Hippocampal formation (tissue), 2 donors: ENCODE results near the gene TRIM15.
"Not testable (repeated sequence)": the region's sequence is repeated elsewhere in the genome, so short reads cannot be mapped to it uniquely, and the experiment has no call there.

Experiments
- DNase-seq, 2 donors: peaks; one replicate each; lab custom pipeline; 2025; lab: John Stamatoyannopoulos, UW

TRIM15 gene

DNA sequence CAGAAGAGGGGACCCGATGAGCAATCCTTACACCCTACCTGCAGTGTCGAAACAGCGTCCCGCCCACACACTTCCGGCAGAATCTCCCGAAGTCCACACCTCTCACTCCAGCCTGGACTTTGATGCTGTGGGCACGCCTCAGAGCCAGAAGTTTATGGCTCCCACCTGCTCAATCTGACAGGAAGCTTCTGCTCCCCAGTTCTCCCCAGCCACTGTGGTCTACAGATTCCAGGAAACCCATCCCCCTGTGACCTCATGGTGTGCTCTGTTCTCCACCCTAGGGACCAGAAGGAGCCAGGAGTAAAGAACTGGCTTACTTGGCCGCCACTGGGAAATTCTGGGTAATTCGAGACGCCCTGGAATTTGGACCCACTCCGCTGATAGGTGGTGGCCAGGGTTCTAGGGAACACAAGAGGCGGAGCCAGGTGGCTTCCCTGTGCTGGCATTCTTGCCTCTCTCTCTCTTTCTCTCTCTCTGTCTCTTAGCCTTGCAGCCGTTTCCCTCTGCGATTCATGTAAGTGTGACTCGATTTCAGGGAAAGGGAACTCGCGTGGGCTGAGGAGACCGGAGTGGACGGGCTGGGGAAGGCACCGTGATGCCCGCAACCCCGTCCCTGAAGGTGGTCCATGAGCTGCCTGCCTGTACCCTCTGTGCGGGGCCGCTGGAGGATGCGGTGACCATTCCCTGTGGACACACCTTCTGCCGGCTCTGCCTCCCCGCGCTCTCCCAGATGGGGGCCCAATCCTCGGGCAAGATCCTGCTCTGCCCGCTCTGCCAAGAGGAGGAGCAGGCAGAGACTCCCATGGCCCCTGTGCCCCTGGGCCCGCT lies at the start of gene TRIM15:
TSS of gene TRIM15 (plus strand) at position 457 of the 828 bp plus-strand sequence. CDS start at position 596, 139 bp downstream.
- DNase-seq, result no peak

DNA sequence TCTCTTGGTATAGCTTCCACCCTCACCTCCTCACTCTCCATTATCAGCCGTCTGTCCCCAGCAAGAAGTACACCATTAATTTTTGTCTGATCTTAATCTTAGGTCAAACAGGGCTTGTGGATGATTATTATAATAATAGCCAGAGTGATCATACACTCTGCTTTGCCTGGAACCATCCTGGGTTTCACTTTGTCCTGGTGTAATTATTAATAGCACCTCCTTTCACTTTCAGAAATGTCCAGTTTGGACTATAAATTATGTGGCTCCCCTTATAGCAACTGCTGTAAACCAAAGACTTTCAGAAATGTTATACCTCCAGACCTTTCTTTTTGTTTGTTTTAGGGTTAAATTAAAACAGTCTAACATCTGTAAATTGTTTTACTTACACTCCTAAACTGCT lies 49.5 kb upstream of the TRIM15 start:
- DNase-seq, result no peak

DNA sequence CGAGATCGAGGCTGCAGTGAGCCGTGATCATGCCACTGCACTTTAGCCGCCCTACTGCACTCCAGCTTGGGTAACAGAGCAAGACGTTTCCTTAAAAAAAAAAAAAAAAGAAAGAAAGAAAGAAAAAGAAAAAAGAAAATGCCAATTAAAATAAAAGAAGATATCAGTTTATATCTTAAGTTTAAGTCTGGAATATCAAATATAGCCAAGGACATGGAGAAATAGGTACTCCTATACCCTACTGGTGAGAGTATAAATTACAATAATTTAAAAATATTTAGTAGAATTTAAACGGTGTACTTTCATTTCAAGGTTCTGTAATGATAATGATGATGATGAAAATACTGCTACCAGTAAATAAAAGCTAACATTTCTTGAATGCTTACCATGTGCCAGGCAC lies 46.6 kb upstream of the TRIM15 start:
- no peak for DNase-seq

DNA sequence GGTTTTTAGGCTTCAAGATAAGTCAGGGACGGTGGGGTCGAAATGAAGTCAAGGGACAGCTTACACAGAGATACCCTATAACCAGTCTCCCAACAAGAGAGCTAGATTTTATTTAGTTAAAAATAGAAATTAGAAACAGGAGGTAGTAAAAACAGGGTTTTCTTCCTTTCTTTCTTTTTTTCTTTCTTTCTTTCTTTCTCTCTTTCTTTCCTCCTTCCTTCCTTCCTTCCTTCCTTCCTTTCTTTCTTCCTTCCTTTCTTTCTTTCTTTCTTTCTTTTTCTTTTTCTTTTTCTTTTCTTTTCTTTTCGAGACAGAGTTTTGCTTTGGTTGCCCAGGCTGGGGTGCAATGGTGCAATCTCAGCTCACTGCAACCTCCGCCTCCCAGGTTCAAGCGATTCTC lies 44.7 kb upstream of the TRIM15 start:
- DNase-seq, result not testable (repeated sequence)

DNA sequence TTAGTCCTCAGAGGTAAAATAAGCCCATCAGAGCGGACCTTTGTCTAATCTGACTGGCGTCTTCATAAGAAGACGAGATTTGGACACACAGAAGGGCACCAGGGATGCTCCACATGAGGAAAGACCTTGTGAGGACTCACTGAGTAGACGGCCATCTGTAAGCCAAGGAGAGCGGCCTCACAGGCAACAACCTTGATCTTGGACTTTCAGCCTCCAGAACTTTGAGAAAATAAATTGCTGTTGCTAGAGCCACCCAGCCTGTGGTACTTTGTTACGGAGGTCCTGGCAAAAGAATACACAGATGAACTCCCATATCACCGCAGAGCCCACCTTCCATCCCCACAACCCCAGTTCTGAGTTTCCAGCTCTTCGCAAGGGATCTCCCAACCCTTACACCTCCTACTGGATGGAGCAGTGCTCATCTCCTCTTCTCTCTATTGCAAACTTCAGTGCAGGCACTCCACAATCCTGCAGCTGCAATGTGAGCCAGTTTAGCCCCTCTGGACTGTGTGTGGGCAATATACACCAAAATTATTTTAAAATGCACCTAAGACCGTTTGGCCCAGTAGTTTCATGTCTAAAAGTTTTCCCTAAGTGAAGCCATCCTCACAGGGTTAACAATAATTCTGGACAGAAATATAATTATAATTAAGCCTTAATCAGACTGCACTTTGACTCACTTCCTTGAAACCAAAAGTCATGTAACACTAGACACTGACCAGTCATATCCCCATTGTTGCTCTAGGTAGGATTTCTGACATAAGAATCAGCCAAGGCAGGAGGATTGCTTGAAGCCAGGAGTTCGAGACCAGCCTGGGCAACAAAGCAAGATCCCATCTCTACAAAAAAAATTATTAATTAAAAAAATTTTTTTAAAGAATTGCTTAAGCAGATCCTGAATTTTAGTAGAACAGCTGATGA lies 41.6 kb upstream of the TRIM15 start:
- no peak for DNase-seq

DNA sequence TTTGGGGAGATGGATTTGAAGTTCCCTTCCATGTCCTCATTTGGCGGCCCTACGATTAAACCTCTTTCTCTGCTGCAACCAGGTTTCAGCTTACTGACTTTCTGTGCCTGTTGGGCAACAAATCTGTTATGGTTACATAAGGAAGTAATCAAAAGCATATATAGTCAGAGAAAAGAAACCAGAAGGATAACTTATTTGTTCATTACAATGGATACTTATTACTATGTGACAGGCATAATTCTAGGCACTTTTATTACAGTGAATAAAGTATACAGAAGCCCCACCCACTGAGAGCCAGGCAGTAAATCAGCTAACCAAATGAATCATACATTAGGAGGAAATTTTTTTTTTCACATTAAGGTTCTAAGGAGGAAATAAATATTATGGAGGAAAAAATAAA lies 40.8 kb upstream of the TRIM15 start:
- DNase-seq, result no peak

DNA sequence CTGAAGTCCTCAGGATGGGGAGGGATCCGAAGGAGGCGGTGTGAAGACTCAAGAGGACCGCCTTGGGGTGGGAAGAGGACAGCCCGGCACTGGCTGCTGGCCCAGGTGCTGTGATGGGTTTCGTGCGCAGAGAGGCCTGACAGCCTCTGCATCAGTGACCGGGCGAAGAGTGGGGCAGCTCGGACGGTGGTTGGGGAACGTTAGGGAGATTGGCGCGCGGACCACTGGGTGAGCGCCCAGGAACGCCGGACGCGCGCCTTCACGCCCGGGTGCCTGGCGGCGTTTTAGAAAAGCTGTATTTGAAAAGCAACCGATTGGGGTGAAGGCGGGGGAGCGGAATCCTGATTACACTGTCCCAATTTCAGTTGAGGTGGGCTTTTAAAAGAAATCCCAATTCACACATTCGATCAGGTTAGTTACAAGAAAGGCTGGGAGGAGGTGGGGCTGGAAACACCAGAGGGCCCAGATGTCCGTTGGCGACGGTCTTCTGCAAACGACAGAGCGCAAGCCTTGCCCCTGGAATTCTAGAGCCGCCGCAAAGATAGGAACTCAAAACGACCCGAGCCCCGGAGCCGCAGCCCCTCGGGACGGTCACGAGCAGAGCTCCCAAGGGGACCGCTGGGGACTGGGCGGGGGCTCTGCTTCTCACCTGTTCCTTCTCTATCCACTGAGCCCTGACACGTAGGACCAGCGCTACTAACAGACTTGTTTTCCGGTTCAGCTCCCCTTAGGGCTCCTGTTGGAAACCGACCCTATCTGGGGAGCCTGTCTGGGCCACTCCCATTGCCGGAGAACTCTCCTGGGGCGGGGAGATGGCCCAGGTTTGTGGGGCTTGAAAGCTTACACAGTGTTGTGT lies 35.9 kb upstream of the TRIM15 start:
- no peak for DNase-seq

DNA sequence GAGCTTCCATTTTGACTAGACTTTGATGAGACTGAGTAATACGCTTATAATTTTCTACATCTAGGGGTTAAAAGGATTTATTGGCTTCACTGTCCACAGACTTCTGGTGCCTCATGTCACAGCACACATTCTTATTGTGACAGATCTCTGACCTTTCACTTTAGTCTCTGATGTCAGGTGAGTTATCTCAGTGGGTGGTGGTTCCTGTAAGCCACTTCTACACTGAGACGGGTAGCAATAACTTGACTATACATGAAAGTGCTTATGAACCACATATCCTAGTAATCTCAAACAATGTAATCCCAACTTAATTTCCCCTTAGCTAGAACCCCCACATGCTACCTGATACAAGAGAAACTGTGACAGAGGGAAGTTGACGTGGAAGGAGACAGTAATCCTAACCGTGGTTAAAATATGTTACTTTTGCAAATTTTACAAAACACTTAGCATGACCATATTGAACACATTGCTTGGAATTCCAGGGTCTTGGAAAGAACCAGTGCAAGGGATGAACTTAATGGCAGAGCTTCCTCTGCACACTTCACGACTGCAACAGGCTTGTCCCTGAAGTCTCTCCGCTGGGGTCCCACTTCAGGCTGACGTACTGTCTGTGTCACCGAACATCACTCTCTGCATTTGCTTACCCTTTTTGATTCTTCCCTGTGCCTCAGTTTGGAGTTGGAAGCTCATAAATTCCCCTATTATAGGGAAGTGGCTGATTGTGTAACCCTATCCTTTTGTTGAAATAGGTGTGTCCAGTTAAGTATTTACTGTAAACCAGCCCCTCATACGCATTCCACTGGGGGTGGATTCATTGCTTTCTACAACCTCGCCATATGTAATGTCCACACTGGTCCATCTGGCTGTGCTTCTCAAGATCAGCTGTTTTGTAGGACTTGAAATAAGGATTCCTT lies 33.8 kb upstream of the TRIM15 start:
- DNase-seq, result no peak

DNA sequence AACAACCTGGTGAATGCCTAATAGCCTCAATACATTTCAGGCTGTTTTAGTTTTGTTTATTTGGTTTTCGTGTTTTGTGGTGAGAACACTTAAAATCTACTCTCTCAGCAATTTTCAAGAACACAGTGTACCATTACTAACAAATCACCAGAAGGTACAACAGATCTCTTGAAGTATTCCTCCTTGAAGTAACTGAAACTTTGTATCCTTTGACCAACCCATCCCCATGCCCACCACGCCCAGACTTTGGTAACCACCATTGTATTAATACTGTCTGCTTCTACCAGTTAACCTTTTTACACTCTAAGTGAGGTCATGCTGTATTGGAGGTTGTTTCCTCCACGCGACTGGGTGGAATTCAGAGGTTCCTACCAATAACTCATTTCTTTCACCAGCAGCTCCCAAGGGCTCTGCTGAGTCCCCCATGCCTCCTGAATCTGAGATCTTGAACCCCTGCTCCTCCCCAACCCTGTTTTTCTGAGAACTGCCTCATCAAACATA lies 33.1 kb upstream of the TRIM15 start:
- DNase-seq, result no peak

DNA sequence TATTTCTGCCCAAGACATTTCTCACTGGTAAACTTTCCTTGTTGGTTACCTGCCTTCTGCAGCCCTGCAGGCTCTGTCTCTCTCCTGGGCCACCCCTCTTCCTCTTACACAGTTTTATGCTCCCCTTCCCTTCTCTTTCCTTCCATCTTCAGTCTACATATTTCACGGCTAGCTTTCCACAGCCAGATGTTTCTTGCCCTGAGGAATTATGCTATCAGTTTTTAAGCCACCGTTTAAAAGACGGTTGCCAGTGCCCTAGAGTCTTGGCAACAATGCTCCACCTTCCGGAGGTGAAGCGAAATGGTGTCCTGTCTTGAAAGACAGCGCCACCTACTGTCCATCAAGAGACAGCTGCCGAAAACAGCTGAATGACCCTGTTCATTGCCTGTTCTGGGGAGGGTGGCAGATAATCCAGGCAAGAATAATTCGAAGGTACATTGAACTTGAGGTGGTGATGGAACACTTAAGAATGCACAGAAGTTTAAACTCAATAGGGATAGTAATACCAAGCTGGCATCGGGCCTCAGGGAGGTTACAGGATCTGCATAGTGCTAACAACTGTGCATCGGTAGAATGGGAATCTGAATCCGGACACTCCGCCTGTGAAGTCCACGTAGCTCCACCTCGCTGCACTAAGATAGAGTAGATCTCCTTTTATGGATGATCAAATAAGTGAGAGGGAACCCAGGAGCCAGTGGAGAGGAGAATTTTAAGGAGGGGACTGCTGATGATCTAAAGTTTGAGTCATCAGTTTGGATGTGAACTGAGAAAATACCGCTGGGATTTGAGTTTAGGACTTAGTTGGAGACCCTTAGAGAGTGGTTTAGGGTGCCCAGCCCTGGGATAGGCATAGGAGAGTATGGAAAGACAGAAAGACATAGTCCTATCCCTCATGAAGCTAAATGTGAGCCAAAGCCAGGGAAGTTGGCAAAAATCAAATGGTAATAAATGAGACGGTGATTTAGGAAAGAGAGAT lies 32.2 kb upstream of the TRIM15 start:
- DNase-seq, result peak; percentile 38 to 87

DNA sequence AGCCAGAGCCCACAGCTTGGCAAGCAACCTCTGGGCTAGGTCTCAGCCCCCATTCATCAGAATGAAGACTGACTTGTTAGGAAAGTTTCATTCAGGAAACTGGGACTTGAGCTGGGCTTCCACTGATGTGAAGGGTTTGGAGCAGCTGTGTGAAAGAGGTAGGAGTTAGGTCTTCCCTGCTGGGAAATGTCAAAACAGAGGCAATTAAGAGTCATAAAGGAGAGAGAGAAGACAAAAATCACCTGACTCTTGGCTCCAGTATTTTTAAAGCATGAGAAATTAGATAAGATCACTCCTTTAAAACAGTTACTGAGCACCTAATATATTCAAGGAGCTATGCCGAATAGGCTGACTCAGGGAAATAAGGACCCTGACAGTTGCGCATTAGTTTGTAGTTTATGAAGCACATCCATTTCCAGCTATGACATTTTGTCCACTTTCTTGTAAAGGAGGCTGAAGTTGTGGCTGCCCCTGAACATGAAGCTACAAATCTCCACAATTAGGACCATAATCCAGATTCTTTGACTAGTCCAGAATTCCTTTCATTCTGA lies 31.3 kb upstream of the TRIM15 start:
- no peak for DNase-seq

DNA sequence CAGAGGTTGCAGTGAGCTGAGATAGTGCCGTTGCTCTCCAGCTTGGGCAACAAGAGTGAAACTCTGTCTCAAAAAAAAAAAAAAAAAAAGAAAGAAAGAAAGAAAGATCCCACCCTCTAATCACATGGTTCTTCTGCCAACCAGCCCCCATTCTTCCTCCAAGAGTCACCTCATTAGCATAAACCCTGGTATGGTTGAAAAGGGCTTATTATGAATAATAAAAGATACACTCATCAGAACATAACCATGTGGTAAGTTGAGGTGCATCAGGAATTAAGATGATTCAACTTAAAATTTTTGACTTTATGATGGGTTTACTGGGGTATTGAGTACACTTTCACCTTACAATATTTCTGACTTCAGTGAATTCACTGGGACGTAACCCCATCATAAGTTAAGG lies 28.2 kb upstream of the TRIM15 start:
- DNase-seq, result no peak

DNA sequence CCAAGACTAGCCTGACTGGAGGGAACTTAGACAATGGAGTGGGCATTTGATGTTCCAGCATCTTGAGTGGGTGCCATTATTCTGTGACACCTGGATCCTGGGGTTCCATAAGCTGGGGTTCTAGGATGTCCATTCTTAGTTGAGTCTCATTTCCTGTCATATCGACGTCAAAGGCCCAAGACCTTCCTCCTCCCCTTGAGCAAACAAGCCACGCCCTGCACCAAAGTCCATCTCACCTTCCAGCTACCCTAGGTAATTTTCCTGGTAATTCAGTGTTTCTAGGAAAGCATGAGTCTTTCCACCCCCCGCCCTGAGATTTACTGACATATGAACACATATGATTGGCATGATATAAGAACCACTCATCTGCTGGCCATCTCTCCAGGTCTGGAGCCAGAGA lies 27.6 kb upstream of the TRIM15 start, which contains the start of gene TRIM40:
TSS of gene TRIM40 (plus strand) at position 384 of the 400 bp plus-strand sequence. CDS start 897 bp downstream, outside the sequence.
- no peak for DNase-seq

DNA sequence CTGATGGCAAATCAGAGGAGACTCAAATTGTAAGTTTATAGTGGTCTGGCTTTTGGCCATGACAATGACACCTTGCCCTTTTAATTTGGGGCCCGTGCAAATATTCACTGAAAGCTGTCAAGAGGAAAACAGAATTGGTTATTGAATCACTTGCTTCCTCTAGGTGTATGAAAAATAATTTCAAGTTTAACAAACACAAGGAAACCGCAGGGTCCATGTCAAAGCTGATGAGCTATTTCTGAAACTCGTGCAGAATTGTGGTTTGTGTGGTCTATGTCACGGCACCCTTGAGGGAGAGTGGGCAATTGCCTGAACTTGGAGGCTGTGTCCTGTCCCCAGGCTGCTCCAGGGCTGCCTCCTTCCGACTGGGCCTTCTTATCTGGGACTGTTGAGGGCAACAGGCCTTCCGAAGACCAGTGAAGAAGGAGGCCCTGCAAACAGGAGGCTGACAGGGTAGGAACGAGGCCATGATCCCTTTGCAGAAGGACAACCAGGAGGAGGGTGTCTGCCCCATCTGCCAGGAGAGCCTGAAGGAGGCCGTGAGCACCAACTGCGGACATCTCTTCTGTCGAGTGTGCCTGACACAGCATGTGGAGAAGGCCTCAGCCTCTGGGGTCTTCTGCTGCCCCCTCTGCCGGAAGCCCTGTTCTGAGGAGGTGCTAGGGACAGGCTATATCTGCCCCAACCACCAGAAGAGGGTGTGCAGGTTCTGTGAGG lies 26.6 kb upstream of the TRIM15 start:
- DNase-seq, result no peak

DNA sequence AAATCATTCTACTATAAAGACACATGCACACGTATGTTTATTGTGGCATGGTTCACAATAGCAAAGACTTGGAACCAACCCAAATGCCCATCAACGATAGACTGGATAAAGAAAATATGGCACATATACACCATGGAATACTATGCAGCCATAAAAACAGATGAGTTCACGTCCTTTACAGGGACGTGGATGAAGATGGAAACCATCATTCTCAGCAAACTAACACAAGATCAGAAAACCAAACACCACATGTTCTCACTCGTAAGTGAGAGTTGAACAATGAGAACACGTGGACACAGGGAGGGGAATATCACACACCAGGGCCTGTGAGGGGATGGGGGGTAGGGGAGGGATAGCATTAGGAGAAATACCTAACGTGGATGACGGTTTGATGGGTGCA lies 23.1 kb upstream of the TRIM15 start:
- not testable (repeated sequence) for DNase-seq

DNA sequence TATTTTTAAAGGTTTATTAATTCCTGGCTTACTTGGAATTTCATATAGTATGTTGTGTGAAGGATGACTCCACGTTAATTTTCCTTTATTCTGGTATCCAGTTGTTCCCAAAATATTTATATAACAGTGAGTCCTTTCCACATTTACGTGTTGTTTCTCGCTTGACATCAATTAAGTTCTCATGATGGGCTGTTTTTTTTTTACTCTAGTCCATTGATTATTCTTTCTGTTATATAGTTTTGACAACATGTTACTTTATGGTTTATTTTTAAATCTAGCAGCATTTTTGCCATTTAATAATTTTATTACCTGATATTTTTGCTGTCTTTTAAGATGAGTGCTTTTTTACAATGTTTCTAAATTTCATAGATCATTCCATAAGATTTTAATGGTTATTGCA lies 20.7 kb upstream of the TRIM15 start:
- no peak for DNase-seq

DNA sequence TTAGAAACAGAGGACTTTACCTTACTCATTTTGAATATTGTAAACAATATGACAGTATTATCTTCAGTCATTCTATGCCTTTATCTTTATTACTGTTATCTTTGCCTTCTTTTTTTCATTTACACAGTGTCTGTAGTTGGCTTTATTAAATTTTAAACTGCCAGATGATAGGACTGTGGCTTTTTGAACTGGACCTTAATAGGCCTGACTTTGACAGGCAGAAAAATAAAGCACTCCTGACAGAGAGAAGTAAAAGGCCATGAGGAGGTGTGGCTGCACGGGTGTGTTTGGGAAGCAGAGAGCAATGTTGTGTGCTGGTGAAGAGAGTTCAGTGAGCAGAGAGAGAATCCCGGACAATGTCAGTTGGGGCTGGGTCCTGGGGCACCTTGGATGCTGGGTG lies 19.6 kb upstream of the TRIM15 start:
- no peak for DNase-seq

DNA sequence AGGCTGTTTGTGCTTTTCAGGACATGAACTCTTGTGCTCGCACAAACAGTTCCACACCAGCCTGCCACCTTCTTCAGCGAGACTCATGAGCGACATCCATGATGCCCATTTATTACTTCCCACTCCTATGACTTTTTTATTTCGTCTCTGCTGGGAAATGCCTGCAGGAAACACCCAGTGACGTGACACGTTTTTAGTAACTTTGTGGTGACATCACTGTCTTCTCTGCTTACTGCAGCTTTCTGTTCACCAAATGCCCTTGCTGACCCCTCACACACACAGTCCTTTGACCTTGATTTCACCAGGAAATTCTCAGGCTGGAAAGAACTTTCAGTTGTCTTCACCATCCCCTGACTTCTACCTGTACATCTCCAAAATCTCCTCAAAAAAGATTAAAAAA lies 18.5 kb upstream of the TRIM15 start:
- no peak for DNase-seq
